ENCODE measurements around the gene ZNF148. TPM values are rescaled to one million over a fixed set of nuclear protein-coding genes. Genes with fewer than 3 reads are reported as not detected.

The ZNF148 gene
- total RNA-seq, 2 experiments from 2014 or later, result 30.9 to 34.0 TPM

DNA sequence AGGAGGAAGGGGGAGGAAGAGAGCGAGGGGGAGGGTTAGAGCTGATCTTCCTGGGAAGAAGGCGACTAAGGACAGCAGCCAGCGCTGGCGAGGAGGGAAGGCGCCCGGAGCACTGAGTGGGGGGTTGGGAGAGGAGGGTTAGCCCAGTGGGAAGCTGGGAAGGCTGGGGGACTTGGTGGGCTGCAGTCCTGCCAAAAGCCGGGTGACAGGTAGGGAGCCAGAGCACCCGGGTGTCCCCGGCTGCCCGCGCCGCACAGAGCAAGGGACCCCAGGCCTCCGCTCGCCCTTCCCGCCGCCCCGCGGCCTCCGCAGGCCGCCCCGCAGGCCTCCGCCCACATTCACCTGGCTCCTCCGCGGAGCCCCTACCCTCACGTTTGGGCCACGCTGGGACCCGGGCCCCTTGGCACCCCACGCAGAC, 163.0 kb downstream of the ZNF148 start:
- peaks cover 0 to 7% of the 10 kb centered on the region in 2 experiments for H3K9me3 ChIP-seq (ENCODE audit: control insufficient read depth in 1 of 2, insufficient read depth in 1 of 2, low read length in 2 of 2)
- ATAC-seq (ENCODE audit: poor library complexity), result no peak
- peak in 1 of 14 experiments; percentile 9 for DNase-seq
- Mint-ChIP-seq H3K27ac (no peak overlapping the region), H3K9me3 (no peaks in the 10 kb centered on the region), H3K4me1 (ENCODE audit: low read depth) (peaks cover 14% of the 10 kb centered on the region), H3K27me3 (peaks cover 66% of the 10 kb centered on the region), H3K4me3 (peak overlapping the region; percentile 54), H3K36me3 (ENCODE audit: low read depth) (no peaks in the 10 kb centered on the region)
- intact Hi-C loops (cut with DNase I, micrococcal nuclease), result no loop called here
- peaks cover 19 to 45% of the 10 kb centered on the region in 2 experiments for H3K27me3 ChIP-seq (ENCODE audit: control insufficient read depth in 1 of 2, insufficient read depth in 2 of 2, low read length in 2 of 2)
- H3K4me3 ChIP-seq (ENCODE audit: low read length), result no peak overlapping the region
- TF ChIP-seq, protein P1, sequence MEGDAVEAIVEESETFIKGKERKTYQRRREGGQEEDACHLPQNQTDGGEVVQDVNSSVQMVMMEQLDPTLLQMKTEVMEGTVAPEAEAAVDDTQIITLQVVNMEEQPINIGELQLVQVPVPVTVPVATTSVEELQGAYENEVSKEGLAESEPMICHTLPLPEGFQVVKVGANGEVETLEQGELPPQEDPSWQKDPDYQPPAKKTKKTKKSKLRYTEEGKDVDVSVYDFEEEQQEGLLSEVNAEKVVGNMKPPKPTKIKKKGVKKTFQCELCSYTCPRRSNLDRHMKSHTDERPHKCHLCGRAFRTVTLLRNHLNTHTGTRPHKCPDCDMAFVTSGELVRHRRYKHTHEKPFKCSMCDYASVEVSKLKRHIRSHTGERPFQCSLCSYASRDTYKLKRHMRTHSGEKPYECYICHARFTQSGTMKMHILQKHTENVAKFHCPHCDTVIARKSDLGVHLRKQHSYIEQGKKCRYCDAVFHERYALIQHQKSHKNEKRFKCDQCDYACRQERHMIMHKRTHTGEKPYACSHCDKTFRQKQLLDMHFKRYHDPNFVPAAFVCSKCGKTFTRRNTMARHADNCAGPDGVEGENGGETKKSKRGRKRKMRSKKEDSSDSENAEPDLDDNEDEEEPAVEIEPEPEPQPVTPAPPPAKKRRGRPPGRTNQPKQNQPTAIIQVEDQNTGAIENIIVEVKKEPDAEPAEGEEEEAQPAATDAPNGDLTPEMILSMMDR (IDR thresholded peaks at IDR 0.05), result no peak
- ChIA-PET POLR2A (no interaction called here), CTCF (no interaction called here)
- H3K36me3 ChIP-seq (ENCODE audit: insufficient read depth, low read length), result no peaks in the 10 kb centered on the region
- H3K27ac ChIP-seq (ENCODE audit: low read depth in 1 of 2, low read length in 2 of 2), result no peak overlapping the region
- peaks cover 12% of the 10 kb centered on the region for H3K4me1 ChIP-seq (ENCODE audit: insufficient read depth, low read length)

DNA sequence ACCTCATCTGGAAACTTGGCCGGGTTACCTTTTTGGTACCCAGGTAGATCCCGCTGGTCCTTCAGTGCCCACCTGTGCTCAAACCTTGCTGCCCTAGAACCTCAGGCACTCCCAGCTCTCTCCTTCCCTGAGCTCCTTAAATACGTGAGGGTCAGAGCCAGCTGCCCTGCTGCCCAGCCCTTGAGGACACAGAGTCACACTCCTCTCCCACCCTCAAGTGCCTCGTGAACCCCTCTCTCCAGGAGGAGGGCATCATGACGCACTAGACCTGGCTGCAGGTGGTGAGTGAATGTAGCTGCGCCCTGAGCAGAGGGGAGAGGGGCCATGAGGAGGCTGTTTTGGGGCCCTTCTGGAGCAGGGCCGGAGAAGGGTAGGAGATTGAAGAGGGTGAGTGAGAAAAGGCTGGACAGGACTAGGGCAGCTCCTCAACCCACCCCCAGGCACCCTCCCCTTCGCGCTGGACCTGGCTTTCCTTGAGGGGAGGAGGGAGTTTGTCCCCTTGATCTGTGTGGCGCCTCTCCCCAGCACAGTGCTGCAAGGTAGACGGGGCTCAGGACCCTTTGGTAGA, 163.5 kb downstream of the ZNF148 start:
- no peak overlapping the region for H3K27ac ChIP-seq (ENCODE audit: low read depth in 1 of 2, low read length in 2 of 2)
- H3K4me3 ChIP-seq (ENCODE audit: low read length), result no peak overlapping the region
- peaks cover 0 to 7% of the 10 kb centered on the region in 2 experiments for H3K9me3 ChIP-seq (ENCODE audit: control insufficient read depth in 1 of 2, insufficient read depth in 1 of 2, low read length in 2 of 2)
- peaks cover 19 to 45% of the 10 kb centered on the region in 2 experiments for H3K27me3 ChIP-seq (ENCODE audit: control insufficient read depth in 1 of 2, insufficient read depth in 2 of 2, low read length in 2 of 2)
- no peaks in the 10 kb centered on the region for H3K36me3 Mint-ChIP-seq (ENCODE audit: low read depth)
- DNase-seq (no peak), ATAC-seq (ENCODE audit: poor library complexity) (no peak)
- ChIA-PET POLR2A (no interaction called here), CTCF (no interaction called here)
- H3K4me1 ChIP-seq (ENCODE audit: insufficient read depth, low read length), result peaks cover 12% of the 10 kb centered on the region
- H3K9me3 Mint-ChIP-seq, result no peaks in the 10 kb centered on the region
- H3K27me3 Mint-ChIP-seq, result peaks cover 66% of the 10 kb centered on the region
- H3K4me1 Mint-ChIP-seq (ENCODE audit: low read depth), result peaks cover 14% of the 10 kb centered on the region
- H3K27ac Mint-ChIP-seq, result no peak overlapping the region
- peak overlapping the region; percentile 54 for H3K4me3 Mint-ChIP-seq
- TF ChIP-seq, protein P1 (IDR thresholded peaks at IDR 0.05), result no peak
- intact Hi-C loops (cut with DNase I, micrococcal nuclease), result no loop called here
- no peaks in the 10 kb centered on the region for H3K36me3 ChIP-seq (ENCODE audit: insufficient read depth, low read length)

DNA sequence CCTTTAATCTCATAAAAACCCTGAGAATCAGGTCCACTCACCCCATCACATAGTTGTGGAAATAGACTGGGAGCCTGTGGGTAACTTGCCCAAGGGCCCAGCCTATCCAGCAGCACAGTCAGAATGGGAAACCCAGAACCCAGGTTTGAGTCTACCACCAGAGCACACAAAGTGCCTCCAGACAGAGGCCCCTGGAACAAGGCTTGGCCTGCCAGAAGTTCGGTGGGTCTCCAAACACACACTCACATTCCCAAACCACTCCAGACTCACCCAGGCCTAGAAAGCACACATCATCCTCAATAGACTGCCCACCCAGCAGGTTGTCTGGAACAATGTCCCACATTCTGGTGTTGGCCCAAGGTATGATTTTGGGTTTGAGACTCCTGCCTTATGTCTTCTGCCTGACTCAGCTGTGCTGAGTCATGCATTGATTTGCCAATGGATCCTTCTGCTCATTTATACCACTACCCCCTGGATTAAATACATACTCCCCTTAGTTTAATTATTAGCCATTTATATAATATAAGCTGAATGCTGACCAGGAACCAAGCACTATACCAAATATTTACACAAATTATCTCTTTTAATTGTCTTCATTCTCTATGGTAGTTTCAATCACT, 167.1 kb downstream of the ZNF148 start:
- intact Hi-C loops (cut with DNase I, micrococcal nuclease), result no loop called here
- TF ChIP-seq, protein P1 (IDR thresholded peaks at IDR 0.05), result no peak
- H3K4me3 ChIP-seq (ENCODE audit: low read length), result no peak overlapping the region
- peaks cover 0 to 7% of the 10 kb centered on the region in 2 experiments for H3K9me3 ChIP-seq (ENCODE audit: control insufficient read depth in 1 of 2, insufficient read depth in 1 of 2, low read length in 2 of 2)
- Mint-ChIP-seq H3K4me3 (no peak overlapping the region), H3K9me3 (no peaks in the 10 kb centered on the region), H3K27me3 (peaks cover 51% of the 10 kb centered on the region), H3K36me3 (ENCODE audit: low read depth) (no peaks in the 10 kb centered on the region), H3K4me1 (ENCODE audit: low read depth) (peaks cover 6% of the 10 kb centered on the region), H3K27ac (no peak overlapping the region)
- ChIA-PET POLR2A (no interaction called here), CTCF (no interaction called here)
- peaks cover 12% of the 10 kb centered on the region for H3K4me1 ChIP-seq (ENCODE audit: insufficient read depth, low read length)
- DNase-seq (no peak), ATAC-seq (ENCODE audit: poor library complexity) (no peak)
- H3K27me3 ChIP-seq (ENCODE audit: control insufficient read depth in 1 of 2, insufficient read depth in 2 of 2, low read length in 2 of 2), result peaks cover 15 to 29% of the 10 kb centered on the region in 2 experiments
- H3K27ac ChIP-seq (ENCODE audit: low read depth in 1 of 2, low read length in 2 of 2), result no peak overlapping the region
- H3K36me3 ChIP-seq (ENCODE audit: insufficient read depth, low read length), result no peaks in the 10 kb centered on the region

All from CD4-positive, alpha-beta T cell (primary cell).